HepG2 (cell line): ENCODE data around the gene ZNF451. TPM values are rescaled to one million over a fixed set of nuclear protein-coding genes. Genes with fewer than 3 reads are reported as not detected.

Experiments used
- ATAC-seq: fragments of 200-7000 bp; cut with Tn5 transposase; 3 replicates; pipeline ENCODE4 v1.9.1; 2020; ENCODE audit warnings: mild to moderate bottlenecking, moderate library complexity
- BruUV-seq: library from RNA; stranded (reverse); fragments of 400-500 nt; replicated peaks from 2 replicates; lab custom pipeline; 2021; lab: Mats Ljungman, UMichigan
- CTCF ChIA-PET: fragments of 300-600 bp; formaldehyde crosslinking; extraction: SDS; loops from one replicate; lab custom pipeline; 2021; ENCODE audit warnings: low total read pairs, inconsistent platforms, low intra/inter-chr PET ratio; lab: Yijun Ruan, JAX
- POLR2A ChIA-PET: fragments of 350-600 bp; sonication (Branson Sonifier 250); formaldehyde crosslinking; loops from one replicate; lab custom pipeline; 2020; ENCODE audit warnings: antibody characterized with exemption, inconsistent platforms; lab: Yijun Ruan, JAX
- DNase-seq: peaks from one replicate; pipeline ENCODE4 v3.0.0-alpha.2; 2015; ENCODE audit warnings: low spot score
- FAIRE-seq: peaks from 3 replicates; lab custom pipeline; 2011; peaks lifted over from hg19 to GRCh38; lab: Jason Lieb, UNC
- H2AFZ ChIP-seq: one replicate; pipeline ENCODE4 v1.6.1; 2011; ENCODE audit warnings: low read length, inconsistent platforms
- H3K27ac ChIP-seq: fragments of 300-600 bp; 3 replicates; pipeline ENCODE4 v1.8.0; 2011; ENCODE audit warnings: mixed run types, mild to moderate bottlenecking, mixed read lengths, low read length, inconsistent platforms; ENCODE audit not compliant: insufficient read depth; ENCODE audit errors: extremely low read length
- H3K27me3 ChIP-seq, 2 experiments: fragments of 200-600 bp in 1 of 2; 2 replicates in 1 of 2; 3 replicates in 1 of 2; pipeline versions ENCODE4 v1.6.0 to v1.8.0; 2011; ENCODE audit warnings: low read length in 2 of 2, mild to moderate bottlenecking in 2 of 2, moderate library complexity in 2 of 2, inconsistent platforms in 1 of 2; ENCODE audit not compliant: insufficient read depth in 2 of 2, control insufficient read depth in 1 of 2
- H3K36me3 ChIP-seq, 2 experiments: fragments of 200-600 bp in 1 of 2; replicated peaks in 1 of 2; 2 replicates in 1 of 2; 3 replicates in 1 of 2; pipeline versions ENCODE4 v1.5.1 to v1.8.0; 2011; ENCODE audit warnings: low read length in 2 of 2, inconsistent platforms in 1 of 2; ENCODE audit not compliant: insufficient read depth in 2 of 2, control insufficient read depth in 1 of 2
- H3K4me1 ChIP-seq: 2 replicates; pipeline ENCODE4 v1.5.1; 2012; ENCODE audit warnings: low read length, inconsistent platforms; ENCODE audit not compliant: insufficient read depth
- H3K4me2 ChIP-seq: 2 replicates; pipeline ENCODE4 v1.6.0; 2011; ENCODE audit warnings: low read depth, low read length, inconsistent platforms
- H3K4me3 ChIP-seq, 3 experiments: fragments of 200-600 bp in 1 of 3; sonication (generic), shearing (Covaris generic) in 1 of 3; replicated peaks in 1 of 3; 2 replicates each; pipeline ENCODE4 v1.5.1; 2011 to 2016; ENCODE audit warnings: low read length in 3 of 3, inconsistent platforms in 2 of 3, low read depth in 2 of 3, mild to moderate bottlenecking in 2 of 3, control low read depth in 1 of 3, mixed read lengths in 1 of 3; ENCODE audit not compliant: insufficient read depth in 1 of 3
- H3K79me2 ChIP-seq: one replicate; pipeline ENCODE4 v1.6.1; 2011; ENCODE audit warnings: low read length, inconsistent platforms; ENCODE audit not compliant: insufficient read depth
- H3K9ac ChIP-seq: 2 replicates; pipeline ENCODE4 v1.6.0; 2011; ENCODE audit warnings: mild to moderate bottlenecking, low read depth, low read length, inconsistent platforms; ENCODE audit not compliant: insufficient read depth
- H3K9me3 ChIP-seq: 2 replicates; pipeline ENCODE4 v1.5.1; 2012; ENCODE audit warnings: mild to moderate bottlenecking, low read length
- H4K20me1 ChIP-seq: 2 replicates; pipeline ENCODE4 v1.6.0; 2011; ENCODE audit warnings: inconsistent platforms, mild to moderate bottlenecking, low read length, moderate library complexity; ENCODE audit not compliant: insufficient read depth
- CBX2 ChIP-seq, 2 experiments: fragments of 200-600 bp in 1 of 2; sonication (generic); formaldehyde crosslinking in 1 of 2; IDR thresholded peaks; 2 replicates each; pipeline versions ENCODE4 v1.7.0 to v1.8.1; 2018 to 2022; ENCODE audit warnings: low read depth in 2 of 2, low read length in 1 of 2, mild to moderate bottlenecking in 1 of 2, missing genetic modification reagents in 1 of 2
- KDM4B ChIP-seq: sonication (generic); formaldehyde crosslinking; IDR thresholded peaks from 2 replicates; pipeline ENCODE4 v1.4.0; 2020; ENCODE audit warnings: missing genetic modification reagents
- RCOR2 ChIP-seq: IDR thresholded peaks from 2 replicates; pipeline ENCODE4 v1.6.1; 2016; ENCODE audit warnings: missing biosample characterization, missing genetic modification reagents
- TFDP1 ChIP-seq: IDR thresholded peaks from 2 replicates; pipeline ENCODE4 v1.6.1; 2016; ENCODE audit warnings: missing compliant biosample characterization, missing genetic modification reagents, borderline replicate concordance
- TP53 ChIP-seq: sonication (generic); formaldehyde crosslinking; conservative IDR thresholded peaks from 2 replicates; pipeline ENCODE4 v1.4.0; 2020; ENCODE audit warnings: missing genetic modification reagents
- WIZ ChIP-seq: sonication (generic); formaldehyde crosslinking; IDR thresholded peaks from 2 replicates; pipeline ENCODE4 v1.5.1; 2020; ENCODE audit warnings: mild to moderate bottlenecking, missing genetic modification reagents
- YEATS4 ChIP-seq: sonication (generic); formaldehyde crosslinking; IDR thresholded peaks from 2 replicates; pipeline ENCODE4 v1.4.0; 2020; ENCODE audit warnings: missing genetic modification reagents, borderline replicate concordance
- ZFP91 ChIP-seq: sonication (generic); formaldehyde crosslinking; IDR thresholded peaks from 2 replicates; pipeline ENCODE4 v1.9.0; 2022; ENCODE audit warnings: missing genetic modification reagents, mild to moderate bottlenecking, borderline replicate concordance
- ZNF614 ChIP-seq: IDR thresholded peaks from 2 replicates; pipeline ENCODE4 v1.6.1; 2018; ENCODE audit warnings: missing biosample characterization, missing genetic modification reagents, inconsistent platforms, borderline replicate concordance
- ZNF616 ChIP-seq: sonication (generic); formaldehyde crosslinking; IDR thresholded peaks from 2 replicates; pipeline ENCODE4 v1.5.0; 2020; ENCODE audit warnings: low read depth, mild to moderate bottlenecking, missing genetic modification reagents
- ZNF687 ChIP-seq: sonication (generic); formaldehyde crosslinking; IDR thresholded peaks from 2 replicates; pipeline ENCODE4 v1.5.1; 2020; ENCODE audit warnings: mild to moderate bottlenecking, missing genetic modification reagents, moderate library complexity
- in situ Hi-C: cut with HindIII; loops from 2 replicates; pipeline ENCODE4 v1.10.0; 2017; ENCODE audit warnings: low pct_unique_long_range_greater_than_20kb; ENCODE audit not compliant: extremely low pct_ligation_motif_present
- intact Hi-C: fragments of 100-400 bp; cut with micrococcal nuclease; formaldehyde crosslinking; loops from one replicate; pipeline ENCODE4 v1.10.0; 2022; ENCODE audit not compliant: unreplicated experiment
- polyA plus RNA-seq, 8 experiments: library from polyadenylated mRNA; depleted of rRNA in 3 of 8; stranded (reverse) in 7 of 8; unstranded in 1 of 8; fragments of >200 nt; fragmentation: Illumina TruSeq in 4 of 8; extraction: Trizol in 4 of 8; gene quantifications; 2 replicates each; pipeline versions ENCODE4 v1.2.1 to v1.2.3, GENCODE V29; 2011 to 2016; ENCODE audit warnings: low read depth in 4 of 8, missing spikeins in 1 of 8, mixed read lengths in 1 of 8; ENCODE audit not compliant: insufficient read depth in 1 of 8
- total RNA-seq, 5 experiments: library from RNA; depleted of rRNA; stranded (reverse); fragments of >200 nt; fragmentation: Illumina TruSeq; extraction: Trizol; gene quantifications; 2 replicates each; pipeline ENCODE4 v1.2.3, GENCODE V29; 2016; ENCODE audit warnings: low read depth in 1 of 5
- TF ChIP-seq, protein P1 (sequence below): sonication (generic); formaldehyde crosslinking; IDR thresholded peaks from 2 replicates; pipeline ENCODE4 v1.5.0; 2020; ENCODE audit warnings: mild to moderate bottlenecking, low read depth, missing genetic modification reagents, borderline replicate concordance
- TF ChIP-seq, protein P2 (sequence below): sonication (generic); formaldehyde crosslinking; IDR thresholded peaks from 2 replicates; pipeline ENCODE4 v1.5.1; 2020; ENCODE audit warnings: missing genetic modification reagents, mild to moderate bottlenecking, borderline replicate concordance

Gene ZNF451
- total and polyA plus RNA-seq, 2 of the 13 experiments (the other 11 are each of a cell fraction or from before 2014, with no cell fraction given) = 32.1 to 65.7 TPM

DNA sequence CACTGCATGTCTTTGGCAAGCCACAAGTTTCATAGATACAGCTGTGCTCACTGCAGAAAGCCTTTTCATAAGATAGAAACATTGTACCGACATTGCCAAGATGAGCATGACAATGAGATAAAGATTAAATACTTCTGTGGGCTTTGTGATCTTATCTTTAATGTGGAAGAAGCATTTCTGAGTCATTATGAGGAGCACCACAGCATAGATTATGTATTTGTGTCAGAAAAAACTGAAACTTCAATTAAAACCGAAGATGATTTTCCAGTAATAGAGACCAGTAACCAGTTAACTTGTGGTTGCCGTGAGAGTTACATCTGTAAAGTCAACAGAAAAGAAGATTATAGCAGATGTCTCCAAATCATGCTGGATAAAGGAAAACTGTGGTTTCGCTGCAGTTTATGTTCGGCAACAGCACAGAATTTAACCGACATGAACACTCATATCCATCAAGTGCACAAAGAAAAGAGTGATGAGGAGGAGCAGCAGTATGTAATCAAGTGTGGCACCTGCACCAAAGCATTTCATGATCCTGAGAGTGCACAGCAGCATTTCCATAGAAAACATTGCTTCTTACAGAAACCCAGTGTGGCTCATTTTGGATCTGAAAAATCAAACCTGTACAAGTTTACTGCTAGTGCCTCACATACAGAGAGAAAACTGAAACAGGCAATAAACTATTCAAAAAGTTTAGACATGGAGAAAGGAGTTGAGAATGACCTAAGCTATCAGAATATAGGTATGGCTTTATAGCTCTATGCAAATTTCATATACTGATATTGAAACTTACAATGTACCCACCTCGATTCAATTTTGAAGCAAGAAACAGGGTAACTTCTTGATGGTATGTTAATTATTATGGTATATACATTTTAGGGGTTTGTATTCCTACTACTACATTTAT, 58.2 kb downstream of the ZNF451 start (continued):
- no peak for TF ChIP-seq ZNF687 (CRISPR knock-in tag)
- no peak for TF ChIP-seq CBX2 (IDR thresholded peaks at IDR 0.05; ENCODE audit: low read depth, low read length)
- TF ChIP-seq CBX2 (CRISPR knock-in tag; IDR thresholded peaks at IDR 0.05; ENCODE audit: low read depth) = no peak
- no peak for TF ChIP-seq TP53 (CRISPR knock-in tag)
- no peak for TF ChIP-seq ZNF616 (CRISPR knock-in tag)

- H3K4me3 ChIP-seq = no peak overlapping the region
- no TSS peak for BruUV-seq
- CTCF ChIA-PET = no interaction called here
- TF ChIP-seq KDM4B (CRISPR knock-in tag) = no peak
- no peak for TF ChIP-seq ZNF614 (CRISPR knock-in tag)
- no peak for TF ChIP-seq YEATS4 (CRISPR knock-in tag)
- TF ChIP-seq TFDP1 (CRISPR knock-in tag) = no peak
- TF ChIP-seq, protein P1, sequence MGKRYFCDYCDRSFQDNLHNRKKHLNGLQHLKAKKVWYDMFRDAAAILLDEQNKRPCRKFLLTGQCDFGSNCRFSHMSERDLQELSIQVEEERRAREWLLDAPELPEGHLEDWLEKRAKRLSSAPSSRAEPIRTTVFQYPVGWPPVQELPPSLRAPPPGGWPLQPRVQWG = no peak
- TF ChIP-seq ZFP91 (CRISPR knock-in tag) = no peak
- no peak for TF ChIP-seq RCOR2 (CRISPR knock-in tag)
- no peak for TF ChIP-seq WIZ (CRISPR knock-in tag)
- TF ChIP-seq, protein P2, sequence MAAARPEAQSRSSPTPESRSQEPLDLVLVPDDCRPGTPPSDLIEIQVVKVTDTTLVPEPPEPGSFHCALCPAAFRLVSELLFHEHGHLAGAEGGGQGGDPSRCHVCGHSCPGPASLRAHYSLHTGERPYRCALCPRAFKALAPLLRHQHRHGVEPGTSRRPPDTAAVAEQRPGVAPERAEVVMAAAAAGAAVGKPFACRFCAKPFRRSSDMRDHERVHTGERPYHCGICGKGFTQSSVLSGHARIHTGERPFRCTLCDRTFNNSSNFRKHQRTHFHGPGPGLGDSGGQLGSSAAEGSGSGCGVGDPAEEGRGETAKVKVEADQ (CRISPR knock-in tag) = no peak
These were observed 68.7 kb downstream of the ZNF451 start for GRCh38 chr6:57158658-57159057.

More at GRCh38 chr6:57158658-57159057, 68.7 kb downstream of the ZNF451 start:
- DNase-seq (no peak), FAIRE-seq (no peak), ATAC-seq (no peak)
- no peaks in the 10 kb centered on the region for H3K4me1 ChIP-seq
- no peaks in the 10 kb centered on the region for H3K27me3 ChIP-seq
- H3K9ac ChIP-seq = no peak overlapping the region
- intact Hi-C loops (no loop called here), in situ Hi-C loops (no loop called here)
- no peaks in the 10 kb centered on the region for H3K79me2 ChIP-seq
- no peak overlapping the region for H3K27ac ChIP-seq
- POLR2A ChIA-PET = no interaction called here
- no peak overlapping the region for H2AFZ ChIP-seq
- no peak overlapping the region for H3K4me2 ChIP-seq
- H3K9me3 ChIP-seq = no peaks in the 10 kb centered on the region
- peaks cover 2 to 21% of the 10 kb centered on the region in 2 experiments for H3K36me3 ChIP-seq
- H4K20me1 ChIP-seq = no peaks in the 10 kb centered on the region
